ENCODE measurements around the gene MAGI3. TPM values are rescaled to one million over a fixed set of nuclear protein-coding genes. Genes with fewer than 3 reads are reported as not detected.

The MAGI3 gene
- total RNA-seq: 17.6 and 17.9 TPM in 2 replicates
- long read RNA-seq, partial matches to known transcripts: 1 of 6 reads
- long read RNA-seq, other reads (novel, unspliced or antisense): 5 of 6 reads

- TF ChIP-seq, protein P1, sequence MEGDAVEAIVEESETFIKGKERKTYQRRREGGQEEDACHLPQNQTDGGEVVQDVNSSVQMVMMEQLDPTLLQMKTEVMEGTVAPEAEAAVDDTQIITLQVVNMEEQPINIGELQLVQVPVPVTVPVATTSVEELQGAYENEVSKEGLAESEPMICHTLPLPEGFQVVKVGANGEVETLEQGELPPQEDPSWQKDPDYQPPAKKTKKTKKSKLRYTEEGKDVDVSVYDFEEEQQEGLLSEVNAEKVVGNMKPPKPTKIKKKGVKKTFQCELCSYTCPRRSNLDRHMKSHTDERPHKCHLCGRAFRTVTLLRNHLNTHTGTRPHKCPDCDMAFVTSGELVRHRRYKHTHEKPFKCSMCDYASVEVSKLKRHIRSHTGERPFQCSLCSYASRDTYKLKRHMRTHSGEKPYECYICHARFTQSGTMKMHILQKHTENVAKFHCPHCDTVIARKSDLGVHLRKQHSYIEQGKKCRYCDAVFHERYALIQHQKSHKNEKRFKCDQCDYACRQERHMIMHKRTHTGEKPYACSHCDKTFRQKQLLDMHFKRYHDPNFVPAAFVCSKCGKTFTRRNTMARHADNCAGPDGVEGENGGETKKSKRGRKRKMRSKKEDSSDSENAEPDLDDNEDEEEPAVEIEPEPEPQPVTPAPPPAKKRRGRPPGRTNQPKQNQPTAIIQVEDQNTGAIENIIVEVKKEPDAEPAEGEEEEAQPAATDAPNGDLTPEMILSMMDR (conservative IDR thresholded peaks at IDR 0.05): no peak
- H3K27me3 Mint-ChIP-seq (ENCODE audit: low read depth): peaks cover 5% of the 10 kb centered on the region
- H3K4me3 Mint-ChIP-seq: peak within 1 kb of the TSS; percentile 95
- peak; percentile 98 for DNase-seq (ENCODE audit: low read depth, low spot score)
- peaks cover 33% of the 10 kb centered on the region for H3K4me1 Mint-ChIP-seq
- H3K27ac Mint-ChIP-seq (ENCODE audit: unreplicated experiment): peak within 1 kb of the TSS; percentile 57
- no peaks in the 10 kb centered on the region for H3K36me3 Mint-ChIP-seq (ENCODE audit: low read depth)
- no peaks in the 10 kb centered on the region for H3K9me3 Mint-ChIP-seq
Measured at GRCh38 chr1:113389953-113390834, at the start of gene MAGI3. MAGI3 (plus strand) TSS chr1:113390515; CDS start chr1:113391034, 519 bp downstream.

GRCh38 chr1:113353580-113353979 is 36.7 kb upstream of the MAGI3 start:
- Mint-ChIP-seq H3K4me1 (no peaks in the 10 kb centered on the region), H3K36me3 (ENCODE audit: low read depth) (no peaks in the 10 kb centered on the region), H3K27ac (ENCODE audit: unreplicated experiment) (no peak overlapping the region), H3K9me3 (no peaks in the 10 kb centered on the region), H3K27me3 (ENCODE audit: low read depth) (peaks cover 2% of the 10 kb centered on the region), H3K4me3 (no peak overlapping the region)
- TF ChIP-seq, protein P1 (conservative IDR thresholded peaks at IDR 0.05): no peak
- DNase-seq (ENCODE audit: low read depth, low spot score): no peak

- H3K4me1 Mint-ChIP-seq: no peaks in the 10 kb centered on the region
- no peak overlapping the region for H3K27ac Mint-ChIP-seq (ENCODE audit: unreplicated experiment)
- H3K4me3 Mint-ChIP-seq: no peak overlapping the region
- TF ChIP-seq, protein P1 (conservative IDR thresholded peaks at IDR 0.05): no peak
- DNase-seq (ENCODE audit: low read depth, low spot score): no peak
- H3K9me3 Mint-ChIP-seq: peaks cover 2% of the 10 kb centered on the region
- no peaks in the 10 kb centered on the region for H3K27me3 Mint-ChIP-seq (ENCODE audit: low read depth)
- H3K36me3 Mint-ChIP-seq (ENCODE audit: low read depth): no peaks in the 10 kb centered on the region
Measured at GRCh38 chr1:113363935-113364334, 26.4 kb upstream of the MAGI3 start.

DNA sequence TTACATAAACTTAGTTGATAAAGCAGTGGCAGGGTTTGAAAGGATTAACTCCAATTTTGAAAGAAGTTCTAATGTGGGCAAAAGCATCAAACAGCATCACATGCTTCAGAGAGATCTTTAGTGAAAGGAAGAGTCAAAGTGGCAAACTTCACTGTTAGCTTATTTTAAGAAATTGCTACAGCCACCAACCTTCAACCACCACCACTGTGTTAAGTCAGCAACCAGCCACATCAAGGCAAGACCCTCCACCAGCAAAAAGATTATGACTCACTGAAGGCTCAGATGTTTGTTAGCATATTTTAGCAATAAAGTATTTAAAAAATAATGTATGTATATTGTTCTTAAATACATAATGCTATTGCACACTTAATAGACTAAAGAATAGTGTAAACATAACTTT is 21.3 kb upstream of the MAGI3 start:
- Mint-ChIP-seq H3K4me1 (peaks cover 3% of the 10 kb centered on the region), H3K4me3 (no peak overlapping the region), H3K36me3 (ENCODE audit: low read depth) (no peaks in the 10 kb centered on the region), H3K9me3 (peaks cover 2% of the 10 kb centered on the region), H3K27ac (ENCODE audit: unreplicated experiment) (no peak overlapping the region), H3K27me3 (ENCODE audit: low read depth) (no peaks in the 10 kb centered on the region)
- TF ChIP-seq, protein P1 (conservative IDR thresholded peaks at IDR 0.05): no peak
- no peak for DNase-seq (ENCODE audit: low read depth, low spot score)

GRCh38 chr1:113369699-113370098 is 20.6 kb upstream of the MAGI3 start:
- no peak overlapping the region for H3K27ac Mint-ChIP-seq (ENCODE audit: unreplicated experiment)
- no peak overlapping the region for H3K4me3 Mint-ChIP-seq
- peaks cover 3% of the 10 kb centered on the region for H3K4me1 Mint-ChIP-seq
- no peaks in the 10 kb centered on the region for H3K27me3 Mint-ChIP-seq (ENCODE audit: low read depth)
- TF ChIP-seq, protein P1 (conservative IDR thresholded peaks at IDR 0.05): no peak
- no peak for DNase-seq (ENCODE audit: low read depth, low spot score)
- peaks cover 2% of the 10 kb centered on the region for H3K9me3 Mint-ChIP-seq
- H3K36me3 Mint-ChIP-seq (ENCODE audit: low read depth): no peaks in the 10 kb centered on the region

Measured in neural crest cell (in vitro differentiated cells).